HEK293 (cell line): ENCODE measurements around the gene SIGLEC15.
"Not testable (repeated sequence)": the region's sequence is repeated elsewhere in the genome, so short reads cannot be mapped to it uniquely, and the experiment has no call there.

ENCODE experiments used
- CTCF ChIA-PET: fragments of 350-600 bp; formaldehyde crosslinking; extraction: SDS; loops from one replicate; lab custom pipeline; 2021; ENCODE audit warnings: antibody characterized with exemption; lab: Yijun Ruan, JAX
- POLR2A ChIA-PET: fragments of 300-600 bp; formaldehyde crosslinking; extraction: SDS; loops from one replicate; lab custom pipeline; 2020; ENCODE audit warnings: antibody characterized with exemption, inconsistent platforms; lab: Yijun Ruan, JAX
- H3K27ac ChIP-seq: fragments of 200-500 bp; sonication (Bioruptor generic); 2 replicates; pipeline ENCODE4 v1.5.1; 2014; ENCODE audit warnings: low read depth, low read length, control low read depth, inconsistent platforms; ENCODE audit errors: extremely low read depth
- H3K36me3 ChIP-seq, 2 experiments: fragments of 200-500 bp in 1 of 2; sonication (Bioruptor generic) in 1 of 2; 1 replicate in 1 of 2; 2 replicates in 1 of 2; pipeline ENCODE4 v1.5.1; 2014 to 2017; ENCODE audit warnings: inconsistent platforms in 2 of 2, low read length in 2 of 2; ENCODE audit not compliant: control insufficient read depth in 2 of 2, insufficient read depth in 1 of 2
- H3K4me1 ChIP-seq: fragments of 200-500 bp; sonication (Bioruptor generic); 2 replicates; pipeline ENCODE4 v1.5.1; 2014; ENCODE audit warnings: mild to moderate bottlenecking, low read length, inconsistent platforms; ENCODE audit not compliant: control insufficient read depth, insufficient read depth
- H3K4me3 ChIP-seq: 2 replicates; pipeline ENCODE4 v1.5.1; 2011; ENCODE audit warnings: low read depth, mild to moderate bottlenecking, control low read depth, low read length, moderate library complexity
- H3K9me3 ChIP-seq: fragments of 200-500 bp; sonication (Bioruptor generic); 2 replicates; pipeline ENCODE4 v1.5.1; 2014; ENCODE audit warnings: low read depth, low read length, inconsistent platforms; ENCODE audit not compliant: control insufficient read depth, insufficient read depth
- EGR2 ChIP-seq: fragments of 450-650 bp; formaldehyde crosslinking; IDR thresholded peaks from 2 replicates; pipeline ENCODE4 v1.5.1; 2016; ENCODE audit warnings: low read depth, missing biosample characterization, missing genetic modification characterization
- GLIS2 ChIP-seq: fragments of 450-650 bp; formaldehyde crosslinking; IDR thresholded peaks from 2 replicates; pipeline ENCODE4 v1.5.1; 2016; ENCODE audit warnings: missing biosample characterization, missing genetic modification characterization
- KLF7 ChIP-seq: fragments of 450-650 bp; formaldehyde crosslinking; IDR thresholded peaks from 2 replicates; pipeline ENCODE4 v1.5.1; 2016; ENCODE audit warnings: missing biosample characterization, missing genetic modification characterization, borderline replicate concordance
- REST ChIP-seq: fragments of 450-650 bp; formaldehyde crosslinking; IDR thresholded peaks from 2 replicates; pipeline ENCODE4 v1.5.1; 2016; ENCODE audit warnings: missing biosample characterization, missing genetic modification characterization
- SCRT1 ChIP-seq: fragments of 450-650 bp; formaldehyde crosslinking; IDR thresholded peaks from 2 replicates; pipeline ENCODE4 v1.5.1; 2016; ENCODE audit warnings: missing biosample characterization, missing genetic modification characterization, borderline replicate concordance
- ZBTB44 ChIP-seq: fragments of 450-650 bp; IDR thresholded peaks from 2 replicates; pipeline ENCODE4 v1.5.1; 2018; ENCODE audit warnings: missing biosample characterization, mild to moderate bottlenecking, missing genetic modification characterization
- ZFHX2 ChIP-seq: fragments of 450-650 bp; formaldehyde crosslinking; conservative IDR thresholded peaks from 2 replicates; pipeline ENCODE4 v1.5.1; 2016; ENCODE audit warnings: missing biosample characterization, missing genetic modification characterization
- ZNF138 ChIP-seq: fragments of 450-650 bp; formaldehyde crosslinking; IDR thresholded peaks from 2 replicates; pipeline ENCODE4 v1.5.1; 2016; ENCODE audit warnings: missing biosample characterization, missing genetic modification characterization, borderline replicate concordance
- ZNF157 ChIP-seq: fragments of 450-650 bp; formaldehyde crosslinking; IDR thresholded peaks from 2 replicates; pipeline ENCODE4 v1.5.1; 2016; ENCODE audit warnings: missing biosample characterization, missing genetic modification characterization
- ZNF23 ChIP-seq: fragments of 450-650 bp; formaldehyde crosslinking; IDR thresholded peaks from 2 replicates; pipeline ENCODE4 v1.5.1; 2016; ENCODE audit warnings: missing biosample characterization, missing genetic modification characterization, borderline replicate concordance
- ZNF239 ChIP-seq: fragments of 450-650 bp; formaldehyde crosslinking; IDR thresholded peaks from 2 replicates; pipeline ENCODE4 v1.5.1; 2016; ENCODE audit warnings: missing biosample characterization, missing genetic modification characterization
- ZNF354C ChIP-seq: fragments of 450-650 bp; formaldehyde crosslinking; IDR thresholded peaks from 2 replicates; pipeline ENCODE4 v1.5.1; 2016; ENCODE audit warnings: missing biosample characterization, missing genetic modification characterization, low read depth, borderline replicate concordance
- ZNF404 ChIP-seq: fragments of 450-650 bp; formaldehyde crosslinking; IDR thresholded peaks from 2 replicates; pipeline ENCODE4 v1.5.1; 2017; ENCODE audit warnings: missing biosample characterization, missing genetic modification characterization
- ZNF544 ChIP-seq: fragments of 450-650 bp; formaldehyde crosslinking; IDR thresholded peaks from 2 replicates; pipeline ENCODE4 v1.5.0; 2017; ENCODE audit warnings: missing biosample characterization, missing genetic modification characterization
- ZNF654 ChIP-seq: fragments of 450-650 bp; formaldehyde crosslinking; IDR thresholded peaks from 2 replicates; pipeline ENCODE4 v1.5.1; 2016; ENCODE audit warnings: low read depth, missing biosample characterization, missing genetic modification characterization
- ZNF76 ChIP-seq: fragments of 450-650 bp; formaldehyde crosslinking; IDR thresholded peaks from 2 replicates; pipeline ENCODE4; 2016; ENCODE audit warnings: low read depth, missing biosample characterization, missing genetic modification characterization, borderline replicate concordance
- TF ChIP-seq, protein P1 (sequence below): fragments of 450-650 bp; formaldehyde crosslinking; conservative IDR thresholded peaks from 2 replicates; pipeline ENCODE4 v1.5.1; 2016; ENCODE audit warnings: low read depth, missing biosample characterization, missing genetic modification characterization
- TF ChIP-seq, protein P2 (sequence below): fragments of 450-650 bp; formaldehyde crosslinking; IDR thresholded peaks from 2 replicates; pipeline ENCODE4 v1.5.1; 2016; ENCODE audit warnings: missing biosample characterization, missing genetic modification characterization

The SIGLEC15 gene

GRCh38 chr18:45826084-45826483 is 609 bp downstream of the SIGLEC15 start:
- TF ChIP-seq GLIS2 (no peak), EGR2 (tag by site-specific recombination) (peak; percentile 49; the same call in 1 of the 2 replicates), ZNF404 (tag by site-specific recombination) (no peak), ZFHX2 (tag by site-specific recombination) (peak; percentile 24; the same call in 1 of the 2 replicates)
- Histone ChIP-seq H3K4me3 (no peak overlapping the region), H3K4me1 (no peaks in the 10 kb centered on the region), H3K36me3 (no peaks in the 10 kb centered on the region), H3K27ac (no peak overlapping the region), H3K9me3 (no peaks in the 10 kb centered on the region)
- ChIA-PET CTCF (no interaction called here), POLR2A (interaction anchor here (0.7 kb wide), 1 partner anchor 25 kb away, joined by 4 read pairs; no protein-coding TSS in a partner anchor)

DNA sequence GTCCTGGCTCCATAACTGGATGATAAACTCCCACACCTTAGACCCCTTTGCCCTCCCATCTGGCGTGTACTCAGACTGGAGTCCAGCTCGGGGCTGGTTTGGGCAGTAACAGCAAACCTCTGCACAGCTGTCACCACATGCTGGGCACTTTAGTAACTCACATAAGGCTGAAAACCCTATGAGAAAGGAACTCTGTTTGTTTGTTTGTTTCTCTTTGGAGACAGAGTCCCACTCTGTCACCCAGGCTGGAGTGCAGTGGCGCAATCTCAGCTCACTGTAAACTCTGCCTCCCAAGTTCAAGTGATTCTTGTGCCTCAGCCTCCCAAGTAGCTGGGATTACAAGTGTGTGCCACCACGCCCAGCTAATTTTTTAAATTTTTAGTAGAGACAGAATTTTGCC is 1.2 kb downstream of the SIGLEC15 start:
- H3K36me3 ChIP-seq, H3K9me3 ChIP-seq, H3K4me1 ChIP-seq, POLR2A ChIA-PET, H3K27ac ChIP-seq, H3K4me3 ChIP-seq, CTCF ChIA-PET: not testable (repeated sequence)
- peak; percentile 45 for TF ChIP-seq ZNF157 (tag by site-specific recombination)

DNA sequence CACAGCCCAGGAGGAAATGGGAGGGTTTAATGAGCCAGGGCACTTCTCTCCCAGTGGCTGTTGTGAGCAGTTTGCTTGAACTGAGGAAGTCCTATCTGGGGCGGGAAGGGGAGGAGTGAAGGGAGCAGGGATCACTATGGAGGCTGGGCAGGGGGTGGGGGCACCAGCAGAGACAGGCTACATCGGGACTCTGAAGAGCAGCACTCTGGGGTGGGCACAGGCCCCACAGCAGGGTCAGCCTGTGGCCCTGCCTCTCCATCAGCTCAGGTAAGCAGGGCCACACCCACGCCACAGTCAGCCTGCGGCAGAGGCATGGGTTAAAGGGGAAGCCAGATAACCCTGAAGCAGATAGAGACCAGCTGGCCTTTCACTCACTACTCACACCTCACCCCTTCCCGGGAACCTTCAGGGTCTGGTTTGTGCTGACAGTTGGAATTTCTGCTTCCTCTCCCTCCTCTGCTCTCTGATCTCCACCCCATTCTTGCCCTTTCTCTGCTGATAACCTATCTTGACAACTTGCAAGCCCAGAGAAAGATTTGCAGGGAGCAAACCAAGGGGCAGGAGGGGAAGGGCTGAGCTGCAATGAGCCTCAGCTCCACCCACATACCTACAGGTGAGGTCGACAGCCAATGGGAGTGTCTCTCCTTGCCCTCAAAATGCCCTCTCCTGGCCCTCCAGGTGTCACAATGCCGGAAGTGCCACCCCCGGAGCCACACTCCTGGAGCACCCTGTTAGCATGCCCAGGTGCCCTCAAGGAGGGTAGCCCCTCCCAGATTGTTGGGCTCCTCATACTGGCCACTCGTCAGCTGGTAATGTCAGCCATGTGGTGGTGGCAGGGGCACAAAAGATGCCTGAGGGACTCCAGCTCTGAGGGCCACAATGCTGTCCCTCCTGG is 3.7 kb downstream of the SIGLEC15 start:
- H3K4me3 ChIP-seq: no peak overlapping the region
- no peaks in the 10 kb centered on the region for H3K4me1 ChIP-seq
- H3K36me3 ChIP-seq: no peaks in the 10 kb centered on the region
- ChIA-PET POLR2A (no interaction called here), CTCF (interaction anchor here (1.1 kb wide), 1 partner anchor 103 kb away, joined by 4 read pairs; no protein-coding TSS in a partner anchor)
- H3K9me3 ChIP-seq: no peaks in the 10 kb centered on the region
- no peak overlapping the region for H3K27ac ChIP-seq
- no peak for TF ChIP-seq ZNF239 (tag by site-specific recombination)
- no peak for TF ChIP-seq ZNF138 (tag by site-specific recombination)
- TF ChIP-seq ZNF654: no peak
- TF ChIP-seq ZNF544 (tag by site-specific recombination): no peak
- no peak for TF ChIP-seq REST (tag by site-specific recombination)
- TF ChIP-seq ZNF354C (tag by site-specific recombination): no peak
- TF ChIP-seq, protein P1, sequence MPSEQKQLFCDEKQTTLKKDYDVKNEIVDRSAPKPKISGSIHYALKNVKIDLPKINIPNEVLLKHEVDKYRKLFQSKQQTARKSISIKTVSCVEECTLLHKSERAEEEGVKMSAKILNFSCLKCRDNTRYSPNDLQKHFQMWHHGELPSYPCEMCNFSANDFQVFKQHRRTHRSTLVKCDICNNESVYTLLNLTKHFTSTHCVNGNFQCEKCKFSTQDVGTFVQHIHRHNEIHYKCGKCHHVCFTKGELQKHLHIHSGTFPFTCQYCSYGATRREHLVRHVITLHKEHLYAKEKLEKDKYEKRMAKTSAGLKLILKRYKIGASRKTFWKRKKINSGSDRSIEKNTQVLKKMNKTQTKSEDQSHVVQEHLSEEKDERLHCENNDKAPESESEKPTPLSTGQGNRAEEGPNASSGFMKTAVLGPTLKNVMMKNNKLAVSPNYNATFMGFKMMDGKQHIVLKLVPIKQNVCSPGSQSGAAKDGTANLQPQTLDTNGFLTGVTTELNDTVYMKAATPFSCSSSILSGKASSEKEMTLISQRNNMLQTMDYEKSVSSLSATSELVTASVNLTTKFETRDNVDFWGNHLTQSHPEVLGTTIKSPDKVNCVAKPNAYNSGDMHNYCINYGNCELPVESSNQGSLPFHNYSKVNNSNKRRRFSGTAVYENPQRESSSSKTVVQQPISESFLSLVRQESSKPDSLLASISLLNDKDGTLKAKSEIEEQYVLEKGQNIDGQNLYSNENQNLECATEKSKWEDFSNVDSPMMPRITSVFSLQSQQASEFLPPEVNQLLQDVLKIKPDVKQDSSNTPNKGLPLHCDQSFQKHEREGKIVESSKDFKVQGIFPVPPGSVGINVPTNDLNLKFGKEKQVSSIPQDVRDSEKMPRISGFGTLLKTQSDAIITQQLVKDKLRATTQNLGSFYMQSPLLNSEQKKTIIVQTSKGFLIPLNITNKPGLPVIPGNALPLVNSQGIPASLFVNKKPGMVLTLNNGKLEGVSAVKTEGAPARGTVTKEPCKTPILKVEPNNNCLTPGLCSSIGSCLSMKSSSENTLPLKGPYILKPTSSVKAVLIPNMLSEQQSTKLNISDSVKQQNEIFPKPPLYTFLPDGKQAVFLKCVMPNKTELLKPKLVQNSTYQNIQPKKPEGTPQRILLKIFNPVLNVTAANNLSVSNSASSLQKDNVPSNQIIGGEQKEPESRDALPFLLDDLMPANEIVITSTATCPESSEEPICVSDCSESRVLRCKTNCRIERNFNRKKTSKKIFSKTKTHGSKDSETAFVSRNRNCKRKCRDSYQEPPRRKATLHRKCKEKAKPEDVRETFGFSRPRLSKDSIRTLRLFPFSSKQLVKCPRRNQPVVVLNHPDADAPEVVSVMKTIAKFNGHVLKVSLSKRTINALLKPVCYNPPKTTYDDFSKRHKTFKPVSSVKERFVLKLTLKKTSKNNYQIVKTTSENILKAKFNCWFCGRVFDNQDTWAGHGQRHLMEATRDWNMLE: no peak
- no peak for TF ChIP-seq ZBTB44 (tag by site-specific recombination)
- TF ChIP-seq SCRT1 (tag by site-specific recombination): no peak
- TF ChIP-seq, protein P2, sequence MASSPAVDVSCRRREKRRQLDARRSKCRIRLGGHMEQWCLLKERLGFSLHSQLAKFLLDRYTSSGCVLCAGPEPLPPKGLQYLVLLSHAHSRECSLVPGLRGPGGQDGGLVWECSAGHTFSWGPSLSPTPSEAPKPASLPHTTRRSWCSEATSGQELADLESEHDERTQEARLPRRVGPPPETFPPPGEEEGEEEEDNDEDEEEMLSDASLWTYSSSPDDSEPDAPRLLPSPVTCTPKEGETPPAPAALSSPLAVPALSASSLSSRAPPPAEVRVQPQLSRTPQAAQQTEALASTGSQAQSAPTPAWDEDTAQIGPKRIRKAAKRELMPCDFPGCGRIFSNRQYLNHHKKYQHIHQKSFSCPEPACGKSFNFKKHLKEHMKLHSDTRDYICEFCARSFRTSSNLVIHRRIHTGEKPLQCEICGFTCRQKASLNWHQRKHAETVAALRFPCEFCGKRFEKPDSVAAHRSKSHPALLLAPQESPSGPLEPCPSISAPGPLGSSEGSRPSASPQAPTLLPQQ (tag by site-specific recombination): no peak
- TF ChIP-seq ZNF76 (tag by site-specific recombination): no peak
- TF ChIP-seq ZNF23: no peak
- no peak for TF ChIP-seq KLF7 (tag by site-specific recombination)
